ENCODE measurements around the gene SRPRB. TPM values are rescaled to one million over a fixed set of nuclear protein-coding genes. Genes with fewer than 3 reads are reported as not detected.

The SRPRB gene
- total and polyA plus RNA-seq, 2 experiments from 2014 or later, result 25.6 to 36.0 TPM

DNA sequence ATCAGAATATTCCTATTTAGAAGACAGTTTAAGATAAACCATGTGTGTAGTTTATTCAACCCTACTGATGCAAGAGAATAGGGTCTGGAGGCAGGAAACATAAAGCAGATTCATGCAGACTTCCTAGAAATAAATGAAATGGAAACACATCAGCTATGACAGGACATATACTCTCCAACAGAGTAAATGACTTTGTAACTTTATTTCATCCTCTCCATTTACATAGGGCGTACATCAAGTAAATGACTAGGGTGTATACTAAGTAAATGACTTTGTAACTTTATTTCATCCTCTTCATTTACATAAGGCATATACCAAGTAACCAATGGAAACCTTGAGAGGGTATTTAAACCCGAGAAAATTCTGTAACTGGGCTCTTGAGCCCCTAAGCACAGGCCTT, 17.6 kb upstream of the SRPRB start:
- H3K79me2 ChIP-seq (replicated peaks; ENCODE audit: insufficient read depth), result no peaks in the 10 kb centered on the region
- no peaks in the 10 kb centered on the region for H4K20me1 ChIP-seq (replicated peaks; ENCODE audit: insufficient read depth)
- H3K9me2 ChIP-seq (ENCODE audit: insufficient read depth), result peaks cover 8% of the 10 kb centered on the region; the same call in 1 of the 2 replicates
- DNase-seq (ENCODE audit: low spot score) (no peak), ATAC-seq (no peak)
- H3K27me3 ChIP-seq (ENCODE audit: insufficient read depth), result no peaks in the 10 kb centered on the region
- Mint-ChIP-seq H3K27ac (no peak overlapping the region), H3K4me1 (no peaks in the 10 kb centered on the region), H3K4me3 (no peak overlapping the region), H3K36me3 (ENCODE audit: low read depth) (peaks cover 16% of the 10 kb centered on the region; the same call in 2 of the 3 replicates), H3K27me3 (ENCODE audit: insufficient read depth, low read depth, poor library complexity) (no peaks in the 10 kb centered on the region), H3K9me3 (peaks cover 43% of the 10 kb centered on the region)
- H3K4me3 ChIP-seq, result no peak overlapping the region
- peaks cover 8% of the 10 kb centered on the region for H3K36me3 ChIP-seq (ENCODE audit: insufficient read depth)
- H3K4me1 ChIP-seq (ENCODE audit: insufficient read depth), result no peaks in the 10 kb centered on the region
- H3K27ac ChIP-seq (ENCODE audit: low read depth), result no peak overlapping the region
- no peak overlapping the region for H3K4me2 ChIP-seq
- TF ChIP-seq STAT1 (IDR thresholded peaks at IDR 0.05; ENCODE audit: unreplicated experiment) (no peak), NANOG (IDR thresholded peaks at IDR 0.05; ENCODE audit: borderline replicate concordance) (no peak), EZH2phosphoT487 (IDR thresholded peaks at IDR 0.05; ENCODE audit: unreplicated experiment) (no peak), EZH2 (IDR thresholded peaks at IDR 0.05; ENCODE audit: low read depth, unreplicated experiment) (no peak), ZNF331 (CRISPR knock-in tag; IDR thresholded peaks at IDR 0.05; ENCODE audit: low read depth) (no peak), CREB1 (CRISPR knock-in tag; IDR thresholded peaks at IDR 0.05; ENCODE audit: low read depth) (no peak), ZNF114 (CRISPR knock-in tag; IDR thresholded peaks at IDR 0.05) (no peak), POLR2AphosphoS5 (IDR thresholded peaks at IDR 0.05; ENCODE audit: low read depth) (no peak), JUNB (IDR thresholded peaks at IDR 0.05; ENCODE audit: unreplicated experiment) (no peak)
- TF ChIP-seq, protein P1, sequence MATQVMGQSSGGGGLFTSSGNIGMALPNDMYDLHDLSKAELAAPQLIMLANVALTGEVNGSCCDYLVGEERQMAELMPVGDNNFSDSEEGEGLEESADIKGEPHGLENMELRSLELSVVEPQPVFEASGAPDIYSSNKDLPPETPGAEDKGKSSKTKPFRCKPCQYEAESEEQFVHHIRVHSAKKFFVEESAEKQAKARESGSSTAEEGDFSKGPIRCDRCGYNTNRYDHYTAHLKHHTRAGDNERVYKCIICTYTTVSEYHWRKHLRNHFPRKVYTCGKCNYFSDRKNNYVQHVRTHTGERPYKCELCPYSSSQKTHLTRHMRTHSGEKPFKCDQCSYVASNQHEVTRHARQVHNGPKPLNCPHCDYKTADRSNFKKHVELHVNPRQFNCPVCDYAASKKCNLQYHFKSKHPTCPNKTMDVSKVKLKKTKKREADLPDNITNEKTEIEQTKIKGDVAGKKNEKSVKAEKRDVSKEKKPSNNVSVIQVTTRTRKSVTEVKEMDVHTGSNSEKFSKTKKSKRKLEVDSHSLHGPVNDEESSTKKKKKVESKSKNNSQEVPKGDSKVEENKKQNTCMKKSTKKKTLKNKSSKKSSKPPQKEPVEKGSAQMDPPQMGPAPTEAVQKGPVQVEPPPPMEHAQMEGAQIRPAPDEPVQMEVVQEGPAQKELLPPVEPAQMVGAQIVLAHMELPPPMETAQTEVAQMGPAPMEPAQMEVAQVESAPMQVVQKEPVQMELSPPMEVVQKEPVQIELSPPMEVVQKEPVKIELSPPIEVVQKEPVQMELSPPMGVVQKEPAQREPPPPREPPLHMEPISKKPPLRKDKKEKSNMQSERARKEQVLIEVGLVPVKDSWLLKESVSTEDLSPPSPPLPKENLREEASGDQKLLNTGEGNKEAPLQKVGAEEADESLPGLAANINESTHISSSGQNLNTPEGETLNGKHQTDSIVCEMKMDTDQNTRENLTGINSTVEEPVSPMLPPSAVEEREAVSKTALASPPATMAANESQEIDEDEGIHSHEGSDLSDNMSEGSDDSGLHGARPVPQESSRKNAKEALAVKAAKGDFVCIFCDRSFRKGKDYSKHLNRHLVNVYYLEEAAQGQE (IDR thresholded peaks at IDR 0.05; ENCODE audit: unreplicated experiment), result no peak
- TF ChIP-seq, protein P2, sequence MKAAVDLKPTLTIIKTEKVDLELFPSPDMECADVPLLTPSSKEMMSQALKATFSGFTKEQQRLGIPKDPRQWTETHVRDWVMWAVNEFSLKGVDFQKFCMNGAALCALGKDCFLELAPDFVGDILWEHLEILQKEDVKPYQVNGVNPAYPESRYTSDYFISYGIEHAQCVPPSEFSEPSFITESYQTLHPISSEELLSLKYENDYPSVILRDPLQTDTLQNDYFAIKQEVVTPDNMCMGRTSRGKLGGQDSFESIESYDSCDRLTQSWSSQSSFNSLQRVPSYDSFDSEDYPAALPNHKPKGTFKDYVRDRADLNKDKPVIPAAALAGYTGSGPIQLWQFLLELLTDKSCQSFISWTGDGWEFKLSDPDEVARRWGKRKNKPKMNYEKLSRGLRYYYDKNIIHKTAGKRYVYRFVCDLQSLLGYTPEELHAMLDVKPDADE (IDR thresholded peaks at IDR 0.05), result no peak
- TF ChIP-seq, protein P3, sequence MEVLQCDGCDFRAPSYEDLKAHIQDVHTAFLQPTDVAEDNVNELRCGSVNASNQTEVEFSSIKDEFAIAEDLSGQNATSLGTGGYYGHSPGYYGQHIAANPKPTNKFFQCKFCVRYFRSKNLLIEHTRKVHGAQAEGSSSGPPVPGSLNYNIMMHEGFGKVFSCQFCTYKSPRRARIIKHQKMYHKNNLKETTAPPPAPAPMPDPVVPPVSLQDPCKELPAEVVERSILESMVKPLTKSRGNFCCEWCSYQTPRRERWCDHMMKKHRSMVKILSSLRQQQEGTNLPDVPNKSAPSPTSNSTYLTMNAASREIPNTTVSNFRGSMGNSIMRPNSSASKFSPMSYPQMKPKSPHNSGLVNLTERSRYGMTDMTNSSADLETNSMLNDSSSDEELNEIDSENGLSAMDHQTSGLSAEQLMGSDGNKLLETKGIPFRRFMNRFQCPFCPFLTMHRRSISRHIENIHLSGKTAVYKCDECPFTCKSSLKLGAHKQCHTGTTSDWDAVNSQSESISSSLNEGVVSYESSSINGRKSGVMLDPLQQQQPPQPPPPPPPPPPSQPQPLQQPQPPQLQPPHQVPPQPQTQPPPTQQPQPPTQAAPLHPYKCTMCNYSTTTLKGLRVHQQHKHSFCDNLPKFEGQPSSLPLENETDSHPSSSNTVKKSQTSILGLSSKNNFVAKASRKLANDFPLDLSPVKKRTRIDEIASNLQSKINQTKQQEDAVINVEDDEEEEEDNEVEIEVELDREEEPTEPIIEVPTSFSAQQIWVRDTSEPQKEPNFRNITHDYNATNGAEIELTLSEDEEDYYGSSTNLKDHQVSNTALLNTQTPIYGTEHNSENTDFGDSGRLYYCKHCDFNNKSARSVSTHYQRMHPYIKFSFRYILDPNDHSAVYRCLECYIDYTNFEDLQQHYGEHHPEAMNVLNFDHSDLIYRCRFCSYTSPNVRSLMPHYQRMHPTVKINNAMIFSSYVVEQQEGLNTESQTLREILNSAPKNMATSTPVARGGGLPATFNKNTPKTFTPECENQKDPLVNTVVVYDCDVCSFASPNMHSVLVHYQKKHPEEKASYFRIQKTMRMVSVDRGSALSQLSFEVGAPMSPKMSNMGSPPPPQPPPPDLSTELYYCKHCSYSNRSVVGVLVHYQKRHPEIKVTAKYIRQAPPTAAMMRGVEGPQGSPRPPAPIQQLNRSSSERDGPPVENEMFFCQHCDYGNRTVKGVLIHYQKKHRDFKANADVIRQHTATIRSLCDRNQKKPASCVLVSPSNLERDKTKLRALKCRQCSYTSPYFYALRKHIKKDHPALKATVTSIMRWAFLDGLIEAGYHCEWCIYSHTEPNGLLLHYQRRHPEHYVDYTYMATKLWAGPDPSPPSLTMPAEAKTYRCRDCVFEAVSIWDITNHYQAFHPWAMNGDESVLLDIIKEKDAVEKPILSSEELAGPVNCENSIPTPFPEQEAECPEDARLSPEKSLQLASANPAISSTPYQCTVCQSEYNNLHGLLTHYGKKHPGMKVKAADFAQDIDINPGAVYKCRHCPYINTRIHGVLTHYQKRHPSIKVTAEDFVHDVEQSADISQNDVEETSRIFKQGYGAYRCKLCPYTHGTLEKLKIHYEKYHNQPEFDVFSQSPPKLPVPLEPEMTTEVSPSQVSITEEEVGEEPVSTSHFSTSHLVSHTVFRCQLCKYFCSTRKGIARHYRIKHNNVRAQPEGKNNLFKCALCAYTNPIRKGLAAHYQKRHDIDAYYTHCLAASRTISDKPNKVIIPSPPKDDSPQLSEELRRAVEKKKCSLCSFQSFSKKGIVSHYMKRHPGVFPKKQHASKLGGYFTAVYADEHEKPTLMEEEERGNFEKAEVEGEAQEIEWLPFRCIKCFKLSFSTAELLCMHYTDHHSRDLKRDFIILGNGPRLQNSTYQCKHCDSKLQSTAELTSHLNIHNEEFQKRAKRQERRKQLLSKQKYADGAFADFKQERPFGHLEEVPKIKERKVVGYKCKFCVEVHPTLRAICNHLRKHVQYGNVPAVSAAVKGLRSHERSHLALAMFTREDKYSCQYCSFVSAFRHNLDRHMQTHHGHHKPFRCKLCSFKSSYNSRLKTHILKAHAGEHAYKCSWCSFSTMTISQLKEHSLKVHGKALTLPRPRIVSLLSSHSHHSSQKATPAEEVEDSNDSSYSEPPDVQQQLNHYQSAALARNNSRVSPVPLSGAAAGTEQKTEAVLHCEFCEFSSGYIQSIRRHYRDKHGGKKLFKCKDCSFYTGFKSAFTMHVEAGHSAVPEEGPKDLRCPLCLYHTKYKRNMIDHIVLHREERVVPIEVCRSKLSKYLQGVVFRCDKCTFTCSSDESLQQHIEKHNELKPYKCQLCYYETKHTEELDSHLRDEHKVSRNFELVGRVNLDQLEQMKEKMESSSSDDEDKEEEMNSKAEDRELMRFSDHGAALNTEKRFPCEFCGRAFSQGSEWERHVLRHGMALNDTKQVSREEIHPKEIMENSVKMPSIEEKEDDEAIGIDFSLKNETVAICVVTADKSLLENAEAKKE (CRISPR knock-in tag; IDR thresholded peaks at IDR 0.05), result no peak
- H2AFZ ChIP-seq, result no peak overlapping the region
- no peaks in the 10 kb centered on the region for H3F3A ChIP-seq (replicated peaks; ENCODE audit: low read depth)
